ENCODE data around the gene DUSP28.

The DUSP28 gene

GRCh38 chr2:240572141-240573031, 12.2 kb downstream of the DUSP28 start:
- DNase-seq (ENCODE audit: low read depth in 3 of 3), result no peak

- DNase-seq (ENCODE audit: low read depth in 3 of 3), result no peak
Measured at GRCh38 chr2:240573071-240573515, 12.9 kb downstream of the DUSP28 start.

GRCh38 chr2:240573516-240574385, 13.6 kb downstream of the DUSP28 start:
- DNase-seq (ENCODE audit: low read depth in 3 of 3), result no peak

- no peak for DNase-seq (ENCODE audit: low read depth in 3 of 3)
Measured at GRCh38 chr2:240574386-240575100, 14.4 kb downstream of the DUSP28 start.

GRCh38 chr2:240575101-240575965, 15.2 kb downstream of the DUSP28 start:
- no peak for DNase-seq (ENCODE audit: low read depth in 3 of 3)

- DNase-seq (ENCODE audit: low read depth in 3 of 3), result no peak
Measured at GRCh38 chr2:240576036-240576435, 15.9 kb downstream of the DUSP28 start.

GRCh38 chr2:240576436-240577205, 16.5 kb downstream of the DUSP28 start:
- no peak for DNase-seq (ENCODE audit: low read depth in 3 of 3)

- no peak for DNase-seq (ENCODE audit: low read depth in 3 of 3)
Measured at GRCh38 chr2:240577281-240578109, 17.3 kb downstream of the DUSP28 start.

GRCh38 chr2:240578110-240578450, 17.9 kb downstream of the DUSP28 start:
- no peak for DNase-seq (ENCODE audit: low read depth in 3 of 3)

GRCh38 chr2:240578488-240578887, 18.3 kb downstream of the DUSP28 start:
- no peak for DNase-seq (ENCODE audit: low read depth in 3 of 3)

- DNase-seq (ENCODE audit: low read depth in 3 of 3), result no peak
Measured at GRCh38 chr2:240579071-240579762, 19.1 kb downstream of the DUSP28 start.

- peak in 1 of 3 experiments; percentile 60 for DNase-seq (ENCODE audit: low read depth in 3 of 3)
Measured at GRCh38 chr2:240579771-240580614, 19.8 kb downstream of the DUSP28 start.

GRCh38 chr2:240581811-240582210, 21.7 kb downstream of the DUSP28 start:
- DNase-seq (ENCODE audit: low read depth in 3 of 3), result no peak

GRCh38 chr2:240582781-240583180, 22.6 kb downstream of the DUSP28 start:
- no peak for DNase-seq (ENCODE audit: low read depth in 3 of 3)

GRCh38 chr2:240583774-240584173, 23.6 kb downstream of the DUSP28 start:
- no peak for DNase-seq (ENCODE audit: low read depth in 3 of 3)

- DNase-seq (ENCODE audit: low read depth in 3 of 3), result no peak
Measured at GRCh38 chr2:240584486-240585031, 24.4 kb downstream of the DUSP28 start.

- DNase-seq (ENCODE audit: low read depth in 3 of 3), result no peak
Measured at GRCh38 chr2:240585101-240585500, 24.9 kb downstream of the DUSP28 start.
